ENCODE measurements around the gene RGS6.

Gene RGS6

GRCh38 chr14:72418806-72419205 lies 486.6 kb downstream of the RGS6 start:
- DNase-seq = no peak

- DNase-seq = no peak
These were observed 487.1 kb downstream of the RGS6 start for GRCh38 chr14:72419226-72419775.

GRCh38 chr14:72420749-72421474 lies 488.7 kb downstream of the RGS6 start:
- DNase-seq = peak; percentile 74

GRCh38 chr14:72423957-72424356 lies 491.7 kb downstream of the RGS6 start:
- DNase-seq = no peak

GRCh38 chr14:72430457-72430856 lies 498.2 kb downstream of the RGS6 start:
- DNase-seq = no peak

- DNase-seq = no peak
These were observed 500.5 kb downstream of the RGS6 start for GRCh38 chr14:72432748-72433147.

- DNase-seq = no peak
These were observed 501.3 kb downstream of the RGS6 start for GRCh38 chr14:72433511-72433910.

- no peak for DNase-seq
These were observed 502.6 kb downstream of the RGS6 start for GRCh38 chr14:72434856-72435255.

- no peak for DNase-seq
These were observed 507.5 kb downstream of the RGS6 start for GRCh38 chr14:72439707-72440106.

- DNase-seq = no peak
These were observed 511.0 kb downstream of the RGS6 start for GRCh38 chr14:72443256-72443655.

GRCh38 chr14:72443991-72444441 lies 511.8 kb downstream of the RGS6 start:
- no peak for DNase-seq

- no peak for DNase-seq
These were observed 512.5 kb downstream of the RGS6 start for GRCh38 chr14:72444701-72445100.

- DNase-seq = no peak
These were observed 516.0 kb downstream of the RGS6 start for GRCh38 chr14:72448212-72448611.

- DNase-seq = no peak
These were observed 518.3 kb downstream of the RGS6 start for GRCh38 chr14:72450473-72451044.

GRCh38 chr14:72451054-72451972 lies 519.1 kb downstream of the RGS6 start:
- peak; percentile 35 for DNase-seq

- DNase-seq = no peak
These were observed 520.5 kb downstream of the RGS6 start for GRCh38 chr14:72452774-72453173.

- DNase-seq = no peak
These were observed 522.3 kb downstream of the RGS6 start for GRCh38 chr14:72454388-72455160.

GRCh38 chr14:72457641-72458040 lies 525.4 kb downstream of the RGS6 start:
- DNase-seq = no peak

GRCh38 chr14:72462056-72462455 lies 529.8 kb downstream of the RGS6 start:
- no peak for DNase-seq

GRCh38 chr14:72463291-72463866 lies 531.1 kb downstream of the RGS6 start:
- no peak for DNase-seq

- no peak for DNase-seq
These were observed 532.0 kb downstream of the RGS6 start for GRCh38 chr14:72464226-72464625.

- no peak for DNase-seq
These were observed 534.1 kb downstream of the RGS6 start for GRCh38 chr14:72466325-72466724.

Measured in midbrain (tissue), 1 donor.